CD4-positive, CD25-positive, alpha-beta regulatory T cell (primary cell): ENCODE data around the gene DACT2. TPM values are rescaled to one million over a fixed set of nuclear protein-coding genes. Genes with fewer than 3 reads are reported as not detected.

Experiments
- ATAC-seq, 2 donors: fragments of 150-1000 bp; cut with Tn5 transposase; one replicate each; pipeline ENCODE4 v1.10.0; 2021; ENCODE audit warnings: low read depth in 2 of 2, moderate number of reproducible peaks in 2 of 2, moderate library complexity in 1 of 2
- DNase-seq, 3 donors: peaks; one replicate each; pipeline versions ENCODE4 v3.0.0 to v3.0.0-alpha.2; 2012 to 2022; ENCODE audit warnings: mixed read lengths in 1 of 3
- H3K27ac ChIP-seq: one replicate; pipeline ENCODE4 v1.7.0; 2013; ENCODE audit warnings: mild to moderate bottlenecking, low read length; ENCODE audit not compliant: insufficient read depth, poor library complexity, severe bottlenecking
- H3K27me3 ChIP-seq: one replicate; pipeline ENCODE4 v1.7.0; 2013; ENCODE audit warnings: low read length; ENCODE audit not compliant: control insufficient read depth, insufficient read depth
- H3K36me3 ChIP-seq: one replicate; pipeline ENCODE4 v1.7.0; 2013; ENCODE audit warnings: mild to moderate bottlenecking, low read length, moderate library complexity; ENCODE audit not compliant: control insufficient read depth, insufficient read depth
- H3K4me1 ChIP-seq: 2 replicates; pipeline ENCODE4 v1.7.0; 2013; ENCODE audit warnings: mild to moderate bottlenecking, low read length; ENCODE audit not compliant: insufficient read depth, control insufficient read depth, poor library complexity, severe bottlenecking
- H3K4me3 ChIP-seq: one replicate; pipeline ENCODE4 v1.7.0; 2013; ENCODE audit warnings: low read depth, mild to moderate bottlenecking, low read length, moderate library complexity
- H3K9me3 ChIP-seq, 2 experiments: 1 replicate in 1 of 2; 2 replicates in 1 of 2; pipeline ENCODE4 v1.7.0; 2013; ENCODE audit warnings: low read length in 2 of 2, mild to moderate bottlenecking in 1 of 2, moderate library complexity in 1 of 2; ENCODE audit not compliant: control insufficient read depth in 2 of 2
- H3K27ac Mint-ChIP-seq, 3 donors: one replicate each; pipeline ENCODE4 v1.8.0; 2020 to 2022; ENCODE audit warnings: mild to moderate bottlenecking in 3 of 3, mixed read lengths in 3 of 3, moderate library complexity in 2 of 3
- H3K27me3 Mint-ChIP-seq: one replicate; pipeline ENCODE4 v1.8.0; 2022; ENCODE audit warnings: mild to moderate bottlenecking, mixed read lengths
- H3K36me3 Mint-ChIP-seq: one replicate; pipeline ENCODE4 v1.8.0; 2020; ENCODE audit warnings: mixed read lengths
- H3K4me1 Mint-ChIP-seq, 4 donors: one replicate each; pipeline ENCODE4 v1.8.0; 2020 to 2022; ENCODE audit warnings: mixed read lengths in 4 of 4, mild to moderate bottlenecking in 1 of 4
- H3K4me3 Mint-ChIP-seq, 4 donors: one replicate each; pipeline ENCODE4 v1.8.0; 2020 to 2022; ENCODE audit warnings: mild to moderate bottlenecking in 4 of 4, mixed read lengths in 4 of 4, moderate library complexity in 3 of 4
- H3K9me3 Mint-ChIP-seq, 7 donors: one replicate each; pipeline ENCODE4 v1.8.0; 2020 to 2022; ENCODE audit warnings: mixed read lengths in 7 of 7, mild to moderate bottlenecking in 3 of 7, moderate library complexity in 2 of 7
- polyA plus RNA-seq, 4 donors: library from polyadenylated mRNA; unstranded; fragments of 300-500 nt; fragmentation: Illumina TruSeq; gene quantifications; one replicate each; pipeline ENCODE4 v1.2.3, GENCODE V29; 2021
- total RNA-seq: library from RNA; stranded (reverse); gene quantifications from one replicate; pipeline ENCODE4 v1.2.3, GENCODE V29; 2022

DACT2 gene
- total and polyA plus RNA-seq, 5 donors from 2014 or later = not detected

GRCh38 chr6:168345896-168346754 lies 26.5 kb upstream of the DACT2 start:
- Mint-ChIP-seq H3K36me3 (no peaks in the 10 kb centered on the region), H3K27ac (no peak overlapping the region), H3K27me3 (peaks cover 23% of the 10 kb centered on the region), H3K9me3 (peaks cover 0 to 7% (median 0%) of the 10 kb centered on the region in 7 donors), H3K4me1 (no peaks in the 10 kb centered on the region), H3K4me3 (no peak overlapping the region)
- Histone ChIP-seq H3K27me3 (no peaks in the 10 kb centered on the region), H3K36me3 (no peaks in the 10 kb centered on the region), H3K4me3 (no peak overlapping the region), H3K4me1 (no peaks in the 10 kb centered on the region), H3K27ac (no peak overlapping the region), H3K9me3 (no peaks in the 10 kb centered on the region)
- ATAC-seq (no peak), DNase-seq (no peak)

GRCh38 chr6:168345266-168345665 lies 25.7 kb upstream of the DACT2 start:
- no peaks in the 10 kb centered on the region for H3K36me3 ChIP-seq
- no peaks in the 10 kb centered on the region for H3K9me3 ChIP-seq
- no peaks in the 10 kb centered on the region for H3K4me1 ChIP-seq
- H3K27me3 ChIP-seq = no peaks in the 10 kb centered on the region
- Mint-ChIP-seq H3K4me1 (no peaks in the 10 kb centered on the region), H3K4me3 (no peak overlapping the region), H3K27me3 (peaks cover 23% of the 10 kb centered on the region), H3K9me3 (peaks cover 0 to 6% (median 0%) of the 10 kb centered on the region in 7 donors), H3K36me3 (no peaks in the 10 kb centered on the region), H3K27ac (no peak overlapping the region)
- no peak for DNase-seq
- no peak for ATAC-seq
- no peak overlapping the region for H3K27ac ChIP-seq
- no peak overlapping the region for H3K4me3 ChIP-seq

DNA sequence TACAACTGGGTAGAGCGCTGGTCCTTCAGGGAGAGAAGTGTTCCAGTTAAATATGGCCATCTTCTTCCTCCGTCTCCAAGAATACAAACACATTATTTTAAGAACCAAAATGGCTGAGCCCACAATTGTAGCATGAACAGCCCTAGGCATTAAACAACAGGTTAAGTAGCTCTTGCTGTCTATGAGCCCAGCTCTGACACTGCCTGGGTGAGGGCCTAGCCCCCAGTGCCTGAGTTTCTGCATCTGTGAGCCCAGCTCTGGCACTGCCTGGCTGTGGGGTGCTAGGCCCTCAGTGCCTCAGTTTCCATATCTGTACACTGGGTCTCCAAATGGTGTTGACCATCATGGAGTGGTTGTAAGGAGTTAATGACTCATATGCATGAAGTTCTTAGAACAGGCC lies 24.8 kb upstream of the DACT2 start:
- H3K9me3 ChIP-seq = no peaks in the 10 kb centered on the region
- Mint-ChIP-seq H3K4me3 (no peak overlapping the region), H3K27me3 (peaks cover 23% of the 10 kb centered on the region)

DNA sequence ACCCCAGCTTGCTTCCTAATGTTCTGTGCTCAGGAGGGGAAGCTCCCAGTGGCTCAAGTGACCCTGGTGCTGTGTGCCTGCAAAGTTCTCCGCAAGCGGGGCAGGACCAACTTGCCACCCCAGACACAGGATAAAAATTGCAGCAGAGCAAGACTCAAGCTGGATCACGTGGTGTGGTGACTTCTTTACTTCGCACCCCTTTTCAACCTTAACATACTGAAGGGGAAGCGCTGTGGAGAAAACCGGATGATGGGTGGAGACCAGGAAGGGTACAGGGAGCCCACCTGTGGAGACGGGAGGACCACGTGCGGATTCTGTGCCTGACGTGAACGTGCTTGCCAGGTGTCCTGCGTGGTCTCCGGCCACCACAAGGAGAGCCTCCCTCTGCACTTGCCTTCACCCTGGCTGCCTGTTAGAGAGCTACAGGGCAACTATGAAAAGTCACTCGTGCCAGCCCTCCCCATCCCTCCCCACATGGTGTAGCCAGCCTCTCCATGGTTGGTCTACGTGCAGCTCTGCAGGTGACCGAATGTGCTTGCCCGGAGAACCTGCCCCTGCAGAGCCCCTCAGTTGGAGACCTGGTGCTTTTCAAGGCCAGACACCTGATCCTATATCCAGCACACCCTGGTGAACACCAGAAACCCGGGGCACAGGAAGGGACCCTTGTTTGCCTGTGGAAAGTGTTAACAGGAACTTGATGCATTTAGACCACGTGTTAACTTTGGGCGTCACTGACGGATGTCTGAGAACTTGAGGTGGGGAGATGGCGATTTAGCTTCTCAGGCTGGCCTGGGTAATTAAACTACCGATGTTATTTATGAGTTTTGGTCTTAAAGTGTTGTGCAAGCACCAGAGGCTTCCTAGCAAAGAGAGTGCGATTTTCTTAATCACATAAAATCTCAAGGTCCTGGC lies 23.9 kb upstream of the DACT2 start:
- Histone ChIP-seq H3K36me3 (no peaks in the 10 kb centered on the region), H3K27ac (no peak overlapping the region), H3K4me1 (no peaks in the 10 kb centered on the region), H3K27me3 (no peaks in the 10 kb centered on the region), H3K4me3 (no peak overlapping the region), H3K9me3 (no peaks in the 10 kb centered on the region)
- Mint-ChIP-seq H3K36me3 (no peaks in the 10 kb centered on the region), H3K27ac (no peak overlapping the region), H3K4me3 (no peak overlapping the region), H3K9me3 (peaks cover 0 to 2% (median 0%) of the 10 kb centered on the region in 7 donors), H3K27me3 (peaks cover 17% of the 10 kb centered on the region), H3K4me1 (no peaks in the 10 kb centered on the region)
- DNase-seq (no peak), ATAC-seq (no peak)

More for the DNA sequence above, 24.8 kb upstream of the DACT2 start:
- Mint-ChIP-seq H3K36me3 (no peaks in the 10 kb centered on the region), H3K27ac (no peak overlapping the region), H3K9me3 (peaks cover 0 to under 1% (median 0%) of the 10 kb centered on the region in 7 donors), H3K4me1 (no peaks in the 10 kb centered on the region)
- Histone ChIP-seq H3K27me3 (no peaks in the 10 kb centered on the region), H3K36me3 (no peaks in the 10 kb centered on the region), H3K27ac (no peak overlapping the region), H3K4me3 (no peak overlapping the region), H3K4me1 (no peaks in the 10 kb centered on the region)
- DNase-seq = no peak
- no peak for ATAC-seq

GRCh38 chr6:168342636-168343035 lies 23.1 kb upstream of the DACT2 start:
- Histone ChIP-seq H3K27ac (no peak overlapping the region), H3K4me3 (no peak overlapping the region), H3K4me1 (no peaks in the 10 kb centered on the region), H3K27me3 (no peaks in the 10 kb centered on the region), H3K36me3 (no peaks in the 10 kb centered on the region), H3K9me3 (no peaks in the 10 kb centered on the region)
- Mint-ChIP-seq H3K9me3 (peaks cover 0 to 2% (median 0%) of the 10 kb centered on the region in 7 donors), H3K27ac (no peak overlapping the region), H3K27me3 (peaks cover 12% of the 10 kb centered on the region), H3K4me1 (no peaks in the 10 kb centered on the region), H3K4me3 (no peak overlapping the region), H3K36me3 (no peaks in the 10 kb centered on the region)
- no peak for ATAC-seq
- no peak for DNase-seq

- Histone ChIP-seq H3K4me1 (no peaks in the 10 kb centered on the region), H3K4me3 (no peak overlapping the region), H3K27me3 (no peaks in the 10 kb centered on the region), H3K9me3 (no peaks in the 10 kb centered on the region), H3K36me3 (no peaks in the 10 kb centered on the region), H3K27ac (no peak overlapping the region)
- H3K27ac Mint-ChIP-seq = no peak overlapping the region
- ATAC-seq (no peak), DNase-seq (no peak)
- no peaks in the 10 kb centered on the region for H3K36me3 Mint-ChIP-seq
- peaks cover 12% of the 10 kb centered on the region for H3K27me3 Mint-ChIP-seq
- peaks cover 0 to 2% (median 0%) of the 10 kb centered on the region in 7 donors for H3K9me3 Mint-ChIP-seq
- no peaks in the 10 kb centered on the region for H3K4me1 Mint-ChIP-seq
- H3K4me3 Mint-ChIP-seq = no peak overlapping the region
These were observed 21.8 kb upstream of the DACT2 start for GRCh38 chr6:168341280-168341900.

GRCh38 chr6:168340819-168341218 lies 21.2 kb upstream of the DACT2 start:
- no peaks in the 10 kb centered on the region for H3K9me3 ChIP-seq
- peaks cover 12% of the 10 kb centered on the region for H3K27me3 Mint-ChIP-seq

More at GRCh38 chr6:168340819-168341218, 21.2 kb upstream of the DACT2 start:
- Mint-ChIP-seq H3K4me3 (no peak overlapping the region), H3K27ac (no peak overlapping the region), H3K36me3 (no peaks in the 10 kb centered on the region), H3K4me1 (no peaks in the 10 kb centered on the region), H3K9me3 (peaks cover 0 to 2% (median 0%) of the 10 kb centered on the region in 7 donors)
- no peak for DNase-seq
- no peak for ATAC-seq
- no peaks in the 10 kb centered on the region for H3K36me3 ChIP-seq
- no peak overlapping the region for H3K27ac ChIP-seq
- no peaks in the 10 kb centered on the region for H3K27me3 ChIP-seq
- no peak overlapping the region for H3K4me3 ChIP-seq
- no peaks in the 10 kb centered on the region for H3K4me1 ChIP-seq
